Neural crest cell (in vitro differentiated cells): ENCODE data around the gene FNDC11. TPM values are rescaled to one million over a fixed set of nuclear protein-coding genes. Genes with fewer than 3 reads are reported as not detected.

Experiments used
- DNase-seq: peaks from one replicate; pipeline ENCODE4 v3.0.0; 2021; ENCODE audit warnings: low read depth, mixed read lengths, low spot score
- H3K27ac Mint-ChIP-seq: one replicate; pipeline ENCODE4 v1.8.0; 2021; ENCODE audit warnings: mild to moderate bottlenecking, mixed read lengths; ENCODE audit not compliant: unreplicated experiment
- H3K27me3 Mint-ChIP-seq: 2 replicates; pipeline ENCODE4 v1.8.0; 2021; ENCODE audit warnings: low read depth, mild to moderate bottlenecking, mixed read lengths
- H3K36me3 Mint-ChIP-seq: 2 replicates; pipeline ENCODE4 v1.8.0; 2021; ENCODE audit warnings: low read depth, mild to moderate bottlenecking, mixed read lengths
- H3K4me1 Mint-ChIP-seq: 2 replicates; pipeline ENCODE4 v1.8.0; 2021; ENCODE audit warnings: mixed read lengths
- H3K4me3 Mint-ChIP-seq: one replicate; pipeline ENCODE4 v1.8.0; 2021; ENCODE audit warnings: mild to moderate bottlenecking, mixed read lengths
- H3K9me3 Mint-ChIP-seq: 2 replicates; pipeline ENCODE4 v1.8.0; 2021; ENCODE audit warnings: mixed read lengths
- total RNA-seq: library from RNA; stranded (reverse); gene quantifications from 2 replicates; pipeline ENCODE4 v1.2.1, GENCODE V29; 2021
- TF ChIP-seq, protein P1 (sequence below): fragments of 200-600 bp; sonication (generic); conservative IDR thresholded peaks from 2 replicates; pipeline ENCODE4 v1.5.0; 2021; ENCODE audit warnings: antibody characterized with exemption, mild to moderate bottlenecking

Gene FNDC11
- total RNA-seq, 1 donor from 2014 or later, result 1.9 TPM

DNA sequence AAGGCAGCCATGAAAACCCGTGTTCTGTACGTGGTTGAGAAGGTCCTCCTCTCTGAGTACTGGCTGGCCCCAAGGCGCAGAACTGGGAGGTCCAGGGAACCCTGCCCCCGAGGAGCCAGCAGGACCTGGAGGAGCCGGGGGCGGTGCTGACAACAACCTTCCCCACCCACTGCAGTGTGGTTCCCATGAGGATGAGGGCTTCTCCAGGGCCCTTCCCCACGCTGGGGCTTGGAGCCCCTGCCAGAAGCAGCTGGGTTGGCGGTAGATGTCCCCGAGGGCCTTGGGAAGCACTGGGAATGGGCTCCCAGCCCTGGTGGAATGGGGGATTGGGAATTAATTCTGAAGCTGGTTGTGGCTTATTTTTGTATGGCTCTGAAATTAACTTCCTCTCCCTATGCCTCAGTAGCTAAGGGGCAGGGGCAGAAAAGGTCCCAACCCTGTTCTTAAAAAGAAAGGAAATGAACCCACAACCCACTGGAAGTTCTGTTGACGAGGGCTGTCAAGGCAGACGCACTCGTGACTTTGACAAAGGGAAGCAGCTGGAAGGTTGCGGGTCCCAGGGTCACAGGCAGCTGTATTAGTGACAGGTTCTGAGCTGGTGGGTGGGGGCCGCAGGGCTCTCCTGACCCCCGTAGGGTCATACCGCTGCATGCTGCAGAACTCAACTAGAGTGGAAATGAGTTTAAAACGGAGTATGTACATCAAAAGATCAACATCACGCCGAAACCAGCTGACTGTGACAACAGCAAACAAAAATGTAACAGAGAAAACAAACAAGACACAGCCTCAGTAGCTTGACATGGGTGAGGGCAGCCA lies 34.0 kb downstream of the FNDC11 start:
- Mint-ChIP-seq H3K9me3 (no peaks in the 10 kb centered on the region), H3K36me3 (peaks cover 5% of the 10 kb centered on the region), H3K4me1 (peaks cover 12% of the 10 kb centered on the region), H3K27me3 (no peaks in the 10 kb centered on the region), H3K27ac (no peak overlapping the region), H3K4me3 (no peak overlapping the region)
- no peak for DNase-seq
- TF ChIP-seq, protein P1, sequence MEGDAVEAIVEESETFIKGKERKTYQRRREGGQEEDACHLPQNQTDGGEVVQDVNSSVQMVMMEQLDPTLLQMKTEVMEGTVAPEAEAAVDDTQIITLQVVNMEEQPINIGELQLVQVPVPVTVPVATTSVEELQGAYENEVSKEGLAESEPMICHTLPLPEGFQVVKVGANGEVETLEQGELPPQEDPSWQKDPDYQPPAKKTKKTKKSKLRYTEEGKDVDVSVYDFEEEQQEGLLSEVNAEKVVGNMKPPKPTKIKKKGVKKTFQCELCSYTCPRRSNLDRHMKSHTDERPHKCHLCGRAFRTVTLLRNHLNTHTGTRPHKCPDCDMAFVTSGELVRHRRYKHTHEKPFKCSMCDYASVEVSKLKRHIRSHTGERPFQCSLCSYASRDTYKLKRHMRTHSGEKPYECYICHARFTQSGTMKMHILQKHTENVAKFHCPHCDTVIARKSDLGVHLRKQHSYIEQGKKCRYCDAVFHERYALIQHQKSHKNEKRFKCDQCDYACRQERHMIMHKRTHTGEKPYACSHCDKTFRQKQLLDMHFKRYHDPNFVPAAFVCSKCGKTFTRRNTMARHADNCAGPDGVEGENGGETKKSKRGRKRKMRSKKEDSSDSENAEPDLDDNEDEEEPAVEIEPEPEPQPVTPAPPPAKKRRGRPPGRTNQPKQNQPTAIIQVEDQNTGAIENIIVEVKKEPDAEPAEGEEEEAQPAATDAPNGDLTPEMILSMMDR, result no peak

DNA sequence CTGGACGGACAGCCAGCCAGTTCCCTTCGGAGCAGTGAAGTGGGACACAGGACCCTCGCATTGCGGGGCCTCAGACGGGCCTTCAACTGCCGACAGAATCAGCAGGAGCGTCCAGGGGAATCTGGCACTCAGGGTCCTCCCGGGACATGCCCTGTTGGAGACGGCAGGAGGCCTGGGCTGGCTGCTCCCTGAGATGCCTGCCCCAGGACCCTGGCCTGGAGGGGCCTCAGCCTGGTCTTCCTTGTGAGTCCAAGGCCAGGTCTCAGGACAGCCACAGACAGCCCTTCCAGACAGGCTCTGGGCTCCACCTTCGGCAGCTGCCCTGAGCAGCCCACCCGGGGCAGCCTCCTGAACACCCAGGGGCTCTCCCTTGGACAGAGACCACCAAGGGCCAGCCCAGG lies 34.7 kb downstream of the FNDC11 start:
- DNase-seq, result no peak
- H3K9me3 Mint-ChIP-seq, result no peaks in the 10 kb centered on the region
- no peak overlapping the region for H3K4me3 Mint-ChIP-seq
- H3K36me3 Mint-ChIP-seq, result peaks cover 5% of the 10 kb centered on the region
- no peaks in the 10 kb centered on the region for H3K27me3 Mint-ChIP-seq
- no peak overlapping the region for H3K27ac Mint-ChIP-seq
- TF ChIP-seq, protein P1, result no peak
- peaks cover 9% of the 10 kb centered on the region for H3K4me1 Mint-ChIP-seq

DNA sequence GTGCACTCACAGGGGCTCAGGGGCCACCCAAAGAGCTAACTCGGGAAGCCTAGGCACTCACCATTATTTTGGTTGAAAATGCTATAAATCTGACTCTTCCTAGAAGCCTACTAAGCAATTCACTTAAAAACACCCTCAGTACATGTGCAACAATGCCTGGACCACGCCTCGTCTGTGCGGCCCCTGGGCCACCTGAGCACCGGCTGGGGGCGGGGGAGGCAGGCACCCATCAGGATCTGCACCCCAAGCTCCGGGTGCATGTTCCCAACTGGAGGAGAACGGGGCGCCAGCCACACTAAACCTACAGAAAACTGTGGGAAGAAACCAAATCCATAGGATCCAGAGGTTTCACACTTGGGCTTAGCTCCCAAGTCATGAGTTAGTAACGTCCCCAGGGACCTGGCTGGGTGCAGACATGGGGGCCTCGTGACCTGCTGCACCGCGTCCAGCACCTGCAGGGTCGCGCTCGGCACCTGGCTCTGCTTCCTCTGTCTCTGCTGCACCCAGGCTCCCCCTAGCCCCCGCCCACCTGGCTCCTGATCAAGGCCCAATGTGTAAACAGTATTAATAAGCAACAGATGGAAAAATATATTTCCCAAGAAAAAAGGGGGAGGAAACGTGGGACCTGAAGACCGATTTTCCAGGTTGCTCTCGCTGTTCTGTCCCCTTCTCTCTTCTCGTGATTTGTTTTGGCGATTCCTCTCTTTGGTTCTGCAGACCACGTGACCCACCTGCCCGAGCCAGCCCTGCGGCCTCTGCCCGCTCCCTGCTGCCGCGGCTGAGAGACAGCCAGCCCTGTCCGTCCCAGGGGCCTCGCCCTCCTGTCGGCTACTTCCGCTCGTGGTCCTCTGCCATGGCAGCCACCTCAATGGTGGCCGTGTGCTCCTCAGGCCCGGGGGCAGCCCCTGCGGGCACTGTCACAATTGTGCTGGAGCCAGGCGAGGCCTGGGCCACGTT lies 35.6 kb downstream of the FNDC11 start:
- DNase-seq, result no peak
- H3K27me3 Mint-ChIP-seq, result no peaks in the 10 kb centered on the region
- peaks cover 9% of the 10 kb centered on the region for H3K4me1 Mint-ChIP-seq
- no peaks in the 10 kb centered on the region for H3K9me3 Mint-ChIP-seq
- peaks cover 5% of the 10 kb centered on the region for H3K36me3 Mint-ChIP-seq
- TF ChIP-seq, protein P1, result no peak
- no peak overlapping the region for H3K4me3 Mint-ChIP-seq
- no peak overlapping the region for H3K27ac Mint-ChIP-seq

DNA sequence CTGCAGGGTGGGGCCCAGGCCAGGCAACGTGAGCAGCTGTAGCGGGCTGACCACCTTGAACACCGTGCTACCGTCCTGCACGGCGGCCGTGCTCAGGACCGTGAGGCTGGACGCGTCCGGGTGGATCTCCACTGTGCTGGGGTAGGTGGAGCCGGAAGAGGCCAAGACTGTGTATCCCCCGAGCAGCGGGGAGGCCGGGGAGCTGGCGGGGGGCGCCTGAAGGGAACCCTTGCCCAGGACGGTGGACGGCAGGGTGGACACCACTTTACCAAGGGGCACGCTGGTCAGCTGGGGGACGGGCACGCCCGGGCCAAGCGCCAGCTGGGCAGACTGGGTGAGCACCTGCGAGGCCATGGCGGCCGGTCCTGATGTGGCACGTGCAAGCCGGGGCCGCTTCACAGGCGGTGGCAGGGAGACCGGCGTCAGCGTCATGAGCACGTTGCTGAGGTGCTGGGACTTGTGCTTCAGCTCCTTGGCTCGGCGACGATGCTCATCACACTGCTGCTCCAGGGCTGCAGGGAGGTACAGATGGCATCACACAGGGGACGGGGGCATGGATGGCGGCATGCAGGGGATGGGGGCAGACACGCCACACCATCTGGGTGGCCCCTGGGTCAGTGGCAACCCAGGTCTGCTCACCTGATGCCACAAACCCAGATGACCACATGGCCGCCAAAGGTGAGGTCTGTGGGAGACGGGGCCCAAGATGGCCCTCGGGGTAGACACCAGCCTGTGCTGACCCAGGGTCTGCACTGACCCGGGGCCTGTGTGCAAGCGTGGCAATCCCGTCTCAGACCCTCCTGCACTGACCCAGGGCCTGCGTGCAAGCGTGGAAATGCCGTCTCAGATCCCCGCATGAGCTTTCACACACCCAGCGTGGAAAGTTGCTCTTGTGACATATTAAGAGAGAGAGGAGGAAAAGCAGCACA lies 36.5 kb downstream of the FNDC11 start:
- Mint-ChIP-seq H3K4me1 (peaks cover 9% of the 10 kb centered on the region), H3K36me3 (peaks cover 5% of the 10 kb centered on the region), H3K27ac (no peak overlapping the region), H3K9me3 (no peaks in the 10 kb centered on the region), H3K4me3 (no peak overlapping the region), H3K27me3 (no peaks in the 10 kb centered on the region)
- DNase-seq, result no peak
- TF ChIP-seq, protein P1, result no peak

DNA sequence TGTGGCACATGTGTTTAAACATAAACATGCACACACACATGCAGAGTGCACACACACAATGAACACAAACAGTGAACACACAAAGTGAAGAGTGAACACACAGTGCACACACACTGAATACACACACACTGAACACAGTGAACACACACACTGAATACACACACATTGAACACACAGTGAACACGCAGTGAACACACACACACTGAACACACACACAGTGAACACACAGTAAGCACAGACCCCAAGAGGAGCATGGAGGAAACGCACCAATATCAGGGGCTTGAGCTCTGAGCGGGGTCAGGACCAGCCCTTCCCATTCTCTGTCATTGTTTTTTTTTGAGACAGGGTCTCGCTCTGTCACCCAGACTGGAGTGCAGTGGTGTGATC lies 37.2 kb downstream of the FNDC11 start:
- no peak overlapping the region for H3K27ac Mint-ChIP-seq
- peaks cover 5% of the 10 kb centered on the region for H3K36me3 Mint-ChIP-seq
- no peaks in the 10 kb centered on the region for H3K9me3 Mint-ChIP-seq
- no peak overlapping the region for H3K4me3 Mint-ChIP-seq
- no peaks in the 10 kb centered on the region for H3K27me3 Mint-ChIP-seq
- TF ChIP-seq, protein P1, result no peak
- no peak for DNase-seq
- peaks cover 9% of the 10 kb centered on the region for H3K4me1 Mint-ChIP-seq
